Stomach smooth muscle (tissue), 2 donors: ENCODE measurements around the gene PCBD2.
"Not testable (repeated sequence)": the region's sequence is repeated elsewhere in the genome, so short reads cannot be mapped to it uniquely, and the experiment has no call there.

Experiments
- H3K27ac ChIP-seq: one replicate; pipeline ENCODE4 v1.7.0; 2013; ENCODE audit warnings: mild to moderate bottlenecking, low read length, inconsistent platforms
- H3K27me3 ChIP-seq, 2 donors: one replicate each; pipeline ENCODE4 v1.7.0; 2013; ENCODE audit warnings: low read length in 2 of 2; ENCODE audit not compliant: insufficient read depth in 2 of 2, control insufficient read depth in 1 of 2
- H3K36me3 ChIP-seq, 2 donors: one replicate each; pipeline ENCODE4 v1.7.0; 2013; ENCODE audit warnings: low read length in 2 of 2; ENCODE audit not compliant: control insufficient read depth in 2 of 2, insufficient read depth in 2 of 2
- H3K4me1 ChIP-seq: one replicate; pipeline ENCODE4 v1.7.0; 2013; ENCODE audit warnings: low read length; ENCODE audit not compliant: control insufficient read depth, insufficient read depth
- H3K4me3 ChIP-seq, 2 donors: one replicate each; pipeline ENCODE4 v1.7.0; 2013; ENCODE audit warnings: low read length in 2 of 2
- H3K9ac ChIP-seq, 2 donors: one replicate each; pipeline ENCODE4 v1.7.0; 2013; ENCODE audit warnings: low read length in 2 of 2, mild to moderate bottlenecking in 1 of 2
- H3K9me3 ChIP-seq, 2 donors: one replicate each; pipeline ENCODE4 v1.7.0; 2013; ENCODE audit warnings: low read length in 2 of 2; ENCODE audit not compliant: control insufficient read depth in 2 of 2
- donor health status: healthy.
- donor health status: Pancreatic carcinoma.

Gene PCBD2

DNA sequence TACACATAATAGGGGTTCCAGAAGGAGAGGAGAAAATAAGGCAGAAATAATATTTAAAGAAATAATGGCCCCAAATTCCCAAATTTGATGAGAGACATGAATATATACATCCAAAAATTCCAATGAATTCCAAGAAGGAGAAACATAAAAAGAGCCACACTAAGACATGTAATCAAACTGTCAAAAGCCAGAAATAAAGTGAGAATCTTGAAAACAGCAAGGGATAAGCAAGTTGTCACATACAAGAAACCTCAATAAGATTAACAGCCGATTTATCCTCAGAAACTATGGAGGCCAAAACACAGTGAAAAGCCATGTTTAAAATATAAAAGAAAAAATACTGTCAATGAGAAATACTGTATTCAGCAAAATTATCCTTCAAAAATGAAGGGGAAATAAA, 77.3 kb downstream of the PCBD2 start:
- H3K9me3 ChIP-seq: peaks cover 9 to 12% of the 10 kb centered on the region in 2 donors
- no peak overlapping the region for H3K27ac ChIP-seq
- no peaks in the 10 kb centered on the region for H3K36me3 ChIP-seq
- no peaks in the 10 kb centered on the region for H3K27me3 ChIP-seq
- H3K4me1 ChIP-seq: no peaks in the 10 kb centered on the region
- H3K4me3 ChIP-seq: no peak overlapping the region
- H3K9ac ChIP-seq: no peak overlapping the region

DNA sequence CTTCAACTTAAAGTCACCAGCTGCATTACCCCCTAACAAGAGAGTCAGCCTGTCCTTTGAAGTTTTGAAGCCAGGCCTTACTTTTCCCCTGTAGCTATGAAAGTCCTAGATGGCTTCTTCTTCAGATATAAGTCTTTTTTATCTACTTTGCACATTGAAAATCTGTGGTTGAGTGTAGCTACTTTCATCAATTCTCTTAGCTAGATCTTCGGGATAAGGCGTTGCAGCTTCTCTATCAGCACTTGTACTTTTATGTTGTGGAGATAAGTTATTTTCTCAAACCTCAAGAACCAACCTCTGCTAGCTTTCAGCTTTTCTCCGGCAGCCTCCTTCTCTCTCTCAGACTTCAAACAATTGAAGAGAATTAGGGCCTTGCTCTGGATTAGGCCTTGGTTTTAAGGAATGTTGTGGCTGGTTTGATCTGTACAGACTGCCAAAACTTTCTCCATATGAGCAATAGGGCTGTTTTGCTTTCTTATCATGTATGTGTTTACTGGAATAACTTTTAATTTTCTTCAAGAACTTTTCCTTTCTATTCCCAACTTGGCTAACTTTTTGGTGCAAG, 84.4 kb downstream of the PCBD2 start:
- H3K27me3 ChIP-seq: no peaks in the 10 kb centered on the region
- no peaks in the 10 kb centered on the region for H3K36me3 ChIP-seq
- H3K27ac ChIP-seq: no peak overlapping the region
- H3K4me1 ChIP-seq: peaks cover 6% of the 10 kb centered on the region
- no peak overlapping the region for H3K4me3 ChIP-seq
- no peak overlapping the region for H3K9ac ChIP-seq
- H3K9me3 ChIP-seq: no peaks in the 10 kb centered on the region

DNA sequence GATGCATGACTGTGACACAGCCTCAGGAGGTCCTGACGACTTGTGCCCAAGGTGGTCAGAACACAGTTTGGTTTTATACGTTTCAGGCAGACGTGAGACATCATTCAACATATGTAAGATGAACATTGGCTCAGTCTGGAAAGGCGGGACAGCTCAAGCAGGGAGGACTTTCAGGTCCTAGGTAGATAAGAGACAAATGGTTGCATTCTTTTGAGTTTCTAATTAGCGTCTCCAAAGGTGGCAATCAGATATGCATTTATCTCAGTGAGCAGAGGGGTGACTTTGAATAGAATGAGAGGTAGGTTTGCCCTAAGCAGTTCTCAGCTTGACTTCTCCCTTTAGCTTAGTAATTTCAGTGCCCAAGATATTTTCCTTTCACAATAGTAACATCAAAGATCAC, 85.3 kb downstream of the PCBD2 start:
- H3K4me3 ChIP-seq, H3K4me1 ChIP-seq, H3K27ac ChIP-seq, H3K9ac ChIP-seq, H3K9me3 ChIP-seq, H3K27me3 ChIP-seq, H3K36me3 ChIP-seq: not testable (repeated sequence)

DNA sequence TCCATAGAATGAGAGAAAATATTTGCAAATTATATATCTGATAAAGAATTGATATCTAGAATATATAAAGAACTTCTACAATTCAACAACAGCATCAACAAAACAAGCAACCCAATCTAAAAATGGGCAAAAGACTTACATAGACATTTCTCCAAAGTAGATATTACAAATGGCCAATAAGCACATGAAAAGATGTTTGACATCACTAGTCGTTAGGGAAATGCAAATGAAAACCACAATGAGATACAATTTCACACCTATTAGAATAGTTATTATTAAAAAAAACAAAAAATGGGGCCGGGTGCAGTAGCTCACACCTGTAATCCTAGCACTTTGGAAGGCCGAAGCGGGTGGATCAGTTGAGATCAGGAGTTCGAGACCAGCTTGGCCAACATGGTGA, 87.2 kb downstream of the PCBD2 start:
- H3K4me3 ChIP-seq: no peak overlapping the region
- no peak overlapping the region for H3K27ac ChIP-seq
- no peaks in the 10 kb centered on the region for H3K27me3 ChIP-seq
- H3K9me3 ChIP-seq: no peaks in the 10 kb centered on the region
- peaks cover 6% of the 10 kb centered on the region for H3K4me1 ChIP-seq
- no peak overlapping the region for H3K9ac ChIP-seq
- H3K36me3 ChIP-seq: no peaks in the 10 kb centered on the region

DNA sequence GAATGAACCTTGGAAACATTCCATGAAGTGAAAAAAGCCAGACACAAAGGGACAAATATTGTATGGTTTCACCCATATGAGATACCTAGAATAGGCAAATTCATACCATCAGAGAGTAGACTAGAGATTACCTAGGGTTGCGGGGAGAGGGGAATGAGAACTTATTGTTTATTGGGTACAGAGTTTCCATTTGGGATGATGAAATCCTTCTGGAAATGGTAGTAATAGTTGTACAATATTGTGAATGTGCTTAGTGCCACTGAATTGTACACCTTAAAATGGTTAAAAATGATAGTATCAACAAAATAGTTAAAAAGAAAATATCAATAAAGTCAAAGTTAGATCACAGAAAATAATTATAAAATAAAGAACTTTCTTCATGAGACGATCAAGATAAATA, 88.2 kb downstream of the PCBD2 start:
- Histone ChIP-seq H3K4me3 (no peak overlapping the region), H3K9ac (no peak overlapping the region), H3K9me3 (no peaks in the 10 kb centered on the region), H3K27ac (no peak overlapping the region), H3K4me1 (peaks cover 6% of the 10 kb centered on the region), H3K27me3 (no peaks in the 10 kb centered on the region), H3K36me3 (no peaks in the 10 kb centered on the region)

DNA sequence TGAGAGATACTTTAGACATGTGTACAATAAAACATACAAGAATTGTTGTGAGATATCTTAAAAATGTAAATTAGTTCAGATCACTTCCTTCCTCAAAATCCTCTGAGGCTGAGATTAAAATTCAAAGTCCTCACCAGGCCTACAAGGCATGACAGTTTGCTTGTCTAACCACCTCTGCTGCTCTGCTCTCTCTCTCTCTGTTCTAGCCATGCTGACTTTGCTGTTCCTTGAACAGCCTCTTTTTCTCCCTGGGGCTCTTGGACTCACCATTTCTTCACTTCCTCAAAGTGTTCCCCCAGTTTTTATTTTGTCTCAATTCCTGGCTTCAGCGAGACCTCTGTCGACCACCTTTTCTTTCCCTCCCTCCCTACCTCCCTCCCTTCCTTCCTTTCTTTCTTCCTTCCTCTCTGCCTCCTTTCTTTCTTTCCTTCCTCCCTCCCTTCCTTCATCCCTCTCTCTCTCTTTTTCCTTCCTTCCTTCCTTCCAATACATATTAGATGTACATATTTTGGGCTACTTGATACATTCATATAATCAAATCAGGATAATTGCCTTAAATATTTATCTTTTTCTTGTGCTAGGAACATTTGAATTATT, 89.7 kb downstream of the PCBD2 start:
- Histone ChIP-seq H3K27ac (no peak overlapping the region), H3K4me1 (peaks cover 6% of the 10 kb centered on the region), H3K9ac (no peak overlapping the region)

DNA sequence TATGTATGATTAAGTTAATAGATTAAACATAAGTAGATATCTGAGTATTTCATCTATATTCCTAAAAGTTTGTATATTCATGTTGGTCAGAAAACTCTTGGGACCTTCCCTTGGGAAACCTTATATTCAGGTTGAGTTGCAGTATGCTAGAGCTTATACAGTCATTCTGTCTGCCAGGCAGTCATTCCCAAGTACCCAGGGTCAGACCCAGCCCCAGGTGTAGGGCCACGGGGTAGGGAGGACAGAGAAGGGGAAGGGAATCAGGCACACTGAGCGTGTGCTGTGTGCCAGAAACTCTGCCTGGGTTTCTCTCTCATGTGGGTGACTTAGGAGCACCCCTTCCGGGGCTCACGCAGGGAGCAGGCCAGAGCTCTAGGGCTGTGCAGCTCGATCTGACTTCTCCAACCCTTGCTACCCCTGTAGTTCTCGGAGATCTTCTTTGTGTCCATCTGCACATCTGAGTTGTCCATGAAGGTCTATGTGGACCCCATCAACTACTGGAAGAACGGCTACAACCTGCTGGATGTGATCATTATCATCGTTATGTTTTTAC, 91.0 kb downstream of the PCBD2 start:
- Histone ChIP-seq H3K9me3 (no peaks in the 10 kb centered on the region), H3K9ac (no peak overlapping the region), H3K4me1 (peaks cover 6% of the 10 kb centered on the region), H3K27ac (no peak overlapping the region), H3K27me3 (no peaks in the 10 kb centered on the region), H3K4me3 (no peak overlapping the region), H3K36me3 (no peaks in the 10 kb centered on the region)

More for the DNA sequence above, 89.7 kb downstream of the PCBD2 start:
- no peak overlapping the region for H3K4me3 ChIP-seq
- H3K27me3 ChIP-seq: no peaks in the 10 kb centered on the region
- H3K36me3 ChIP-seq: no peaks in the 10 kb centered on the region
- H3K9me3 ChIP-seq: no peaks in the 10 kb centered on the region

DNA sequence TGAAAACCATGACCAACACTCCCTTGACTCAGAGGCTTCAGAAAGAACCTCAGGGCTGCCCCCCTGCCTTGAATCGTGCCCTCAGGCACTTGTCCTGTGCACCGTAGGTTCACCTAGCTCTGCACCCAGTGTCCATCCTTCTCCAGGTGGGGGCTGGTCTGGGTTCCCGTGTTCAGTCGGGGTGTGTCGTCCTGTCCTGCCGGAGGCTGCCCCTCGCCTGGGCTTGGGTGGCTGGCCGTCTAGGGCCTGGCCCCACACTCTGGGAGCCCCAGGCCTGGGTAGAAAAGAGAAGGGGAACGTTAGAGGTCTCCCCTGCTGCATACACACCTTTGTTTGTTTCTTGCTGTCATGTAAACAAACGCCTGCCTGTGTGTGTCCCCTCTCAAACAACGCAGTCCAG, 92.1 kb downstream of the PCBD2 start:
- H3K9ac ChIP-seq: no peak overlapping the region
- H3K4me1 ChIP-seq: peaks cover 6% of the 10 kb centered on the region
- H3K27ac ChIP-seq: no peak overlapping the region
- no peak overlapping the region for H3K4me3 ChIP-seq
- H3K36me3 ChIP-seq: no peaks in the 10 kb centered on the region
- H3K9me3 ChIP-seq: no peaks in the 10 kb centered on the region
- H3K27me3 ChIP-seq: no peaks in the 10 kb centered on the region

DNA sequence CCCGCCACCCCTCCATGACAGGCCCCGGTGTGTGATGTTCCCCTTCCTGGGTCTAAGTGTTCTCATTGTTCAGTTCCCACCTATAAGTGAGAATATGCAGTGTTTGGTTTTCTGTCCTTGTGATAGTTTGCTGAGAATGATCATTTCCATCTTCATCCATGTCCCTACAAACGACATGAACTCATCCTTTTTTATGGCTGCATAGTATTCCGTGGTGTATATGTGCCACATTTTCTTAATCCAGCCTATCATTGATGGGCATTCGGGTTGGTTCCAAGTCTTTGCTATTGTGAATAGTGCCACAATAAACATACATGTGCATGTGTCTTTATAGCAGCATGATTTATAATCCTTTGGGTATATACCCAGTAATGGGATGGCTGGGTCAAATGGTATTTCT, 93.1 kb downstream of the PCBD2 start:
- H3K36me3 ChIP-seq, H3K9me3 ChIP-seq, H3K27me3 ChIP-seq, H3K4me3 ChIP-seq, H3K4me1 ChIP-seq, H3K9ac ChIP-seq, H3K27ac ChIP-seq: not testable (repeated sequence)

DNA sequence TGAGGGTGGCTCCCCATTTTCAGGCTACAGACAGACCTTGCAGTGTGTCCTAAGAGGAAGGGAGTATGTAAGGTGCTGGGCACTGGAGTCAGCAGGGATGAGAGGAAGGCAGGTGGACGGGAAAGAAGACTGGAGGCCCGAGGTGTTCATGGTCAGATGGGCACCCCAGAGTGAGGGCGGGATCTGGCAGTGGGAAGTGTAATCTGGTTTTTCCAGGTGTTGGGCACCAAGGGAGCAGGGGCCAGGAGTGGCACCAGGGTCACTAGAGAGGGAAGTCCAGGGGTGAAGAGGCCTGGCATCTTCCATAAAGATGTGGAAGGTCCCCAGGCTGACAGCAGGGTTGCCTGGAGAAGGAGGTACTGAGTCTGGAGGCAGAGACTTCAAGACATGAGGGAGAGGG, 99.4 kb downstream of the PCBD2 start:
- Histone ChIP-seq H3K27me3 (no peaks in the 10 kb centered on the region), H3K27ac (no peak overlapping the region), H3K4me3 (no peak overlapping the region), H3K36me3 (no peaks in the 10 kb centered on the region), H3K4me1 (no peaks in the 10 kb centered on the region), H3K9ac (no peak overlapping the region), H3K9me3 (no peaks in the 10 kb centered on the region)

DNA sequence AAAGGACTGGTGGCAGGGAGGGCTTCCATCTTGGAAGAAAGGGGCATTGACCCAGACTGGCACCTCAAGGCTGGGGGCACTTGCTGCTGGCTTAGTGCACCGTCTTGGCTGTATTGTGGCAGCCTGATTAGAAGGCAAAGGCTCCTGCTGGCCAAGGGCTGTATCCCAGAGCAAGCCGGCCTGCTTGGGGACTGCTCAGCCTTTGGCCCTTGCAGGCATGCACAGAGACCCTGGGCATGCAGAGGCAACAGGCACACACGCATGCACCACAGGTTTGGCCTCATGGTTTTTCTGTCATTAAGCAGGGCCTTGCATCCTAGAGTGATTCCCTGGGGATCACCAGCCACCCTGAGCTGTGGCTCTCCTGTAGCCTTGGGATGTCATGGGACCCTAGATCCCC, 100.1 kb downstream of the PCBD2 start:
- no peaks in the 10 kb centered on the region for H3K9me3 ChIP-seq
- H3K4me3 ChIP-seq: no peak overlapping the region
- H3K36me3 ChIP-seq: no peaks in the 10 kb centered on the region
- H3K4me1 ChIP-seq: no peaks in the 10 kb centered on the region
- no peak overlapping the region for H3K27ac ChIP-seq
- no peaks in the 10 kb centered on the region for H3K27me3 ChIP-seq
- H3K9ac ChIP-seq: no peak overlapping the region
